Psoas muscle (tissue), 8 donors: ENCODE measurements around the gene LGALS3. TPM values are rescaled to one million over a fixed set of nuclear protein-coding genes. Genes with fewer than 3 reads are reported as not detected.

Experiments
- ATAC-seq, 4 donors: fragments of 200-7000 bp; cut with Tn5 transposase; one replicate each; pipeline ENCODE4 v1.9.1; 2020; ENCODE audit warnings: moderate library complexity in 3 of 4, mild to moderate bottlenecking in 2 of 4
- DNase-seq, 2 donors: peaks; one replicate each; pipeline ENCODE4 v3.0.0-alpha.2; 2020
- H3K27ac ChIP-seq: fragments of 200-600 bp; one replicate; pipeline ENCODE4 v1.8.0; 2022
- H3K27me3 ChIP-seq, 3 donors: fragments of 200-600 bp in 1 of 3; one replicate each; pipeline versions ENCODE4 v1.6.1 to v1.8.0; 2013 to 2022; ENCODE audit warnings: low read length in 2 of 3, mild to moderate bottlenecking in 2 of 3, moderate library complexity in 1 of 3; ENCODE audit not compliant: insufficient read depth in 3 of 3
- H3K36me3 ChIP-seq, 2 donors: fragments of 200-600 bp in 1 of 2; one replicate each; pipeline versions ENCODE4 v1.6.1 to v1.8.0; 2013 to 2022; ENCODE audit warnings: low read depth in 1 of 2, mild to moderate bottlenecking in 1 of 2, moderate library complexity in 1 of 2; ENCODE audit not compliant: insufficient read depth in 1 of 2
- H3K4me1 ChIP-seq: fragments of 200-600 bp; one replicate; pipeline ENCODE4 v1.8.0; 2022
- H3K4me3 ChIP-seq: fragments of 200-600 bp; one replicate; pipeline ENCODE4 v1.8.0; 2022; ENCODE audit warnings: mild to moderate bottlenecking
- H3K9me3 ChIP-seq: fragments of 200-600 bp; one replicate; pipeline ENCODE4 v1.8.0; 2022
- WGBS, 3 donors: extraction: QIAGEN DNeasy Blood & Tissue Kit; methylation state at CpG; one replicate each; pipeline versions ENCODE4 v1.1.6 to v1.1.7; 2013; 5-methylcytosine and 5-hydroxymethylcytosine counted together
- intact Hi-C, 2 donors: fragments of 100-400 bp; cut with DNase I; formaldehyde crosslinking; loops; one replicate each; pipeline versions ENCODE4 v1.11.0 to v1.14.2; 2022
- polyA plus RNA-seq, 3 donors: library from polyadenylated mRNA; stranded (reverse); fragments of 200-250 nt; gene quantifications; one replicate each; pipeline ENCODE4 v1.2.3, GENCODE V29; 2013
- total RNA-seq, 4 donors: library from RNA; stranded (reverse); fragmentation: NEBNext Ultra II Directional in 2 of 4; extraction: Animal tissue kit (Norgen Biotek cat#: 25700) in 2 of 4; gene quantifications; one replicate each; pipeline versions ENCODE4 v1.2.1 to v1.2.4, GENCODE V29; 2021 to 2023
- TF ChIP-seq, protein P1 (sequence below): fragments of 200-600 bp; IDR thresholded peaks from one replicate; pipeline ENCODE4 v1.8.0; 2022; ENCODE audit warnings: antibody characterized with exemption
- donor health status: healthy with polysubstance abuse.
- donor health status: DM: no; HTN: no; CAD: no; lungs with moderate emphysema.
- donor health status: Bipolar disorder and iron deficiency.
- donor health status: healthy.
- donor health status: DM: yes; HTN: yes; CAD: no.
- donor health status: DM: no; HTN: no; CAD: no.
- donor health status: DM: no; HTN: no; CAD: no.
- donor health status: DM: yes; HTN: yes; CAD: no.

Gene LGALS3
- total and polyA plus RNA-seq, 7 donors, result 27.7 to 71.4 (median 44.7) TPM

DNA sequence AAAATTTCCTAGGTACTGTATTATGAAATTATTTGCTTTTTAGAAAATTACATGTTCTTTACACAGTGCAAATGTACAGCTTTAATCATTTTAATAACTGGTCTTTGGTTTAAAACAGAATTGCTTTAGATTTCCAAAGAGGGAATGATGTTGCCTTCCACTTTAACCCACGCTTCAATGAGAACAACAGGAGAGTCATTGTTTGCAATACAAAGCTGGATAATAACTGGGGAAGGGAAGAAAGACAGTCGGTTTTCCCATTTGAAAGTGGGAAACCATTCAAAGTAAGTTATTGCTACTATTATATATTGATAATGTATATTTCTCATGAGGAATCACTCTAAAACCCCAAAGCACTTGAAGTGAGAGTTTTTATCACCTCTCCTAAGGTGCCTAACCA, 13.4 kb downstream of the LGALS3 start:
- Histone ChIP-seq H3K27me3 (no peaks in the 10 kb centered on the region), H3K4me3 (no peak overlapping the region), H3K4me1 (no peaks in the 10 kb centered on the region), H3K36me3 (peaks cover 3 to 78% of the 10 kb centered on the region in 2 donors), H3K27ac (no peak overlapping the region), H3K9me3 (no peaks in the 10 kb centered on the region)
- DNase-seq, result no peak
- ATAC-seq, result no peak
- intact Hi-C loops, result no loop called here
- TF ChIP-seq, protein P1, sequence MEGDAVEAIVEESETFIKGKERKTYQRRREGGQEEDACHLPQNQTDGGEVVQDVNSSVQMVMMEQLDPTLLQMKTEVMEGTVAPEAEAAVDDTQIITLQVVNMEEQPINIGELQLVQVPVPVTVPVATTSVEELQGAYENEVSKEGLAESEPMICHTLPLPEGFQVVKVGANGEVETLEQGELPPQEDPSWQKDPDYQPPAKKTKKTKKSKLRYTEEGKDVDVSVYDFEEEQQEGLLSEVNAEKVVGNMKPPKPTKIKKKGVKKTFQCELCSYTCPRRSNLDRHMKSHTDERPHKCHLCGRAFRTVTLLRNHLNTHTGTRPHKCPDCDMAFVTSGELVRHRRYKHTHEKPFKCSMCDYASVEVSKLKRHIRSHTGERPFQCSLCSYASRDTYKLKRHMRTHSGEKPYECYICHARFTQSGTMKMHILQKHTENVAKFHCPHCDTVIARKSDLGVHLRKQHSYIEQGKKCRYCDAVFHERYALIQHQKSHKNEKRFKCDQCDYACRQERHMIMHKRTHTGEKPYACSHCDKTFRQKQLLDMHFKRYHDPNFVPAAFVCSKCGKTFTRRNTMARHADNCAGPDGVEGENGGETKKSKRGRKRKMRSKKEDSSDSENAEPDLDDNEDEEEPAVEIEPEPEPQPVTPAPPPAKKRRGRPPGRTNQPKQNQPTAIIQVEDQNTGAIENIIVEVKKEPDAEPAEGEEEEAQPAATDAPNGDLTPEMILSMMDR, result no peak
- WGBS, 3 donors, result 79 to 84% (median 79%) methylated on average over 2 of the region's 2 CpGs

DNA sequence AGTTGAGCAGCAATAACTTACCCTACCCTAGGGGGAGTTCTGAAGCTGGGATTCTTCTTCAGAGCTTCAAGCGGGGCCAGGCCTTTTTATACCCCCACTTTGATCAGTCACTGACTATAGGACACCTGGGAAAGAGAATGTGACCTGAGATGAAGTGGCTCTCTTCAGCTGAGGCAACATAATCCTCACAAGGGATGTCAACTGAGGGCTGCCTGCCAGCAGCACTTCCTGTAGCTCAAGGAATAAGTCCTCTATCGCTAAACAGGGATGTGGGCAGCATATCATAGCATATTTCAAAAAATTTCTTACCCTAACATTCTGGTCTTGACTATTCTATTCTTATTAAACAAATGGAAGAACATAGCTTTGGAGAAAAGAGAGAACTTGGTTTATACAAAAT, 17.4 kb downstream of the LGALS3 start:
- 74 to 76% (median 75%) methylated on average over 2 of the region's 2 CpGs for WGBS, 3 donors
- ATAC-seq (no peak), DNase-seq (peak in 1 of 2 donors; percentile 53)
- H3K27ac ChIP-seq, result no peak overlapping the region
- intact Hi-C loops, result no loop called here
- H3K36me3 ChIP-seq, result peaks cover 0 to 44% of the 10 kb centered on the region in 2 donors
- no peaks in the 10 kb centered on the region for H3K27me3 ChIP-seq
- H3K4me3 ChIP-seq, result no peak overlapping the region
- H3K4me1 ChIP-seq, result no peaks in the 10 kb centered on the region
- TF ChIP-seq, protein P1, result no peak
- no peaks in the 10 kb centered on the region for H3K9me3 ChIP-seq

DNA sequence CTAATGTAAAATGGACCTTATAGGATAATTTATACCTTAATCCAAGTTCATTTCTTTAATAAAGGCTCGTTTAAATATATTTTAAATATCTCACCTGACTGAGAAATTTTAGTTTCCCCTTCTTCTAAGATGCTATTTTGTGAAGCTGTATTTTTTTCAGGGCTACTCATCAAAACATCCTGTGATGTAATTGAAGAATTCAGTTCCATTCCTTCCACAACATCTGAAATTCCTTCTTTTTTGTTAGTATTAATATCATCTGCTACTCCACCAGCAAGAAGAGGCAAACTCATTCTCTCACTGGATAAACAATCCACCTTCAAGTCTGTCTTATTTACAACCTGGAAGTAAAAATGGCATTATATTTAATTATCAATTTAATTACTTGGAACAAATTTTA, 22.5 kb downstream of the LGALS3 start:
- WGBS, 3 donors, result 79 to 94% (median 86%) methylated on average over 1 of the region's 1 CpG
- TF ChIP-seq, protein P1, result no peak
- Histone ChIP-seq H3K4me3 (no peak overlapping the region), H3K9me3 (no peaks in the 10 kb centered on the region), H3K4me1 (no peaks in the 10 kb centered on the region), H3K36me3 (no peaks in the 10 kb centered on the region), H3K27me3 (no peaks in the 10 kb centered on the region), H3K27ac (no peak overlapping the region)
- ATAC-seq (no peak), DNase-seq (no peak)
- intact Hi-C loops, result no loop called here

DNA sequence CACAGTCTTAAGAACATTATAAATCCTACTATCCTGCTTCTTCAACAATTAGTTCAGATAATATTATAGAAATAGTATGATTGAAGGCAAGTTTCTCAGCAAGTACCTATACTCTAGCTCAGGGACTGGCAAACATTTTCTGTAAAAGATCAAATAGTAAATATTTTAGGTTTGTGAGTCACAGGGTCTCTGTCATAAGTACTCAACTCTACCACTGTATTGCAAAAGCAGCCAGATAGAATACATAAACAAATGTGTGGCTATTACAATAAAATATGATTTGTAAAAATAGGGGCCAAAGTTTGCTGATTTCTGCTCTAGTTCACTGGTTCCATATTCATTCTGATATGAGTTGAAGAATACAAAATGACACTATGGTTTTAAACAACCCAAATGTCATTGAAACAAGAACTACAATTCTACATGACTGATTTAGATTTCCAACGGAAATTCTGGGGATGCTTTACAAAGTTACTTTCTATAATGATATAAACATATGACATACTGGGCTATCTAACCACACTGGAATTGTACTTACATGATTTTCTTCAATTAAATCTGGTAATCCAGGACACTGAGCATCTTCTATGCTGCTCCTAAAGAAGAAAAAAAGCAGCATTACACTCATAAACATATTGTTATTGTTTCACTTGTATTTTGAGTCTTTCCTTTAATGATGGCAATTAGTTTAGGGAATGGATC, 23.2 kb downstream of the LGALS3 start:
- no peak for DNase-seq
- ATAC-seq, result no peak
- H3K4me1 ChIP-seq, result no peaks in the 10 kb centered on the region
- no peaks in the 10 kb centered on the region for H3K27me3 ChIP-seq
- 69 to 70% (median 70%) methylated on average over 1 of the region's 1 CpG for WGBS, 3 donors
- no peaks in the 10 kb centered on the region for H3K36me3 ChIP-seq
- intact Hi-C loops, result no loop called here
- H3K9me3 ChIP-seq, result no peaks in the 10 kb centered on the region
- no peak overlapping the region for H3K27ac ChIP-seq
- no peak overlapping the region for H3K4me3 ChIP-seq
- TF ChIP-seq, protein P1, result no peak

DNA sequence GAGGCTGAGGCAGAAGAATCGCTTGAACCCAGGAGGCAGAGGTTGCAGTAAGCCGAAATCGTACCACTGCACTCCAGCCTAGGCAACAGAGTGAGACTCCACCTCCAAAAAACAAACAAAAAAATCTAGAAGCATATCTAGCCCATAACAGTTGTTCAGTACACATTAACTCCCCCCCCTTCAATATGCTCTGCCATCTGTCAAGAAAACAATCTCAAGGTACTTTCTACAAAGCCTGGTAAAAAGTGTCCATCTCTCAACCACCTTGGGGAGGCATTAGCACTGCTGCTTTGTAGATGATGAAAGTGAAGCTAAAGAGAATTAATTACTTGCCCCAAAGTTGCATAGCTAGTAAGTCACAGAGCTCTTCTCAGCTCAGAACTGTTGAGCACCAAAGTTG, 24.9 kb downstream of the LGALS3 start:
- intact Hi-C loops, result no loop called here
- Histone ChIP-seq H3K27me3 (no peaks in the 10 kb centered on the region), H3K9me3 (no peaks in the 10 kb centered on the region), H3K27ac (no peak overlapping the region), H3K4me1 (no peaks in the 10 kb centered on the region), H3K4me3 (no peak overlapping the region), H3K36me3 (no peaks in the 10 kb centered on the region)
- no peak for ATAC-seq
- no peak for DNase-seq
- 94 to 100% (median 98%) methylated on average over 3 of the region's 3 CpGs for WGBS, 3 donors
- TF ChIP-seq, protein P1, result no peak
